CD4-positive, CD25-positive, alpha-beta regulatory T cell (primary cell): ENCODE data around the gene PRDX1. TPM values are rescaled to one million over a fixed set of nuclear protein-coding genes. Genes with fewer than 3 reads are reported as not detected.
A peak's percentile ranks its signal among the peaks of the same experiment; 100 is the strongest.

ENCODE experiments used
- ATAC-seq, 2 donors: fragments of 150-1000 bp; cut with Tn5 transposase; one replicate each; pipeline ENCODE4 v1.10.0; 2021; ENCODE audit warnings: low read depth in 2 of 2, moderate number of reproducible peaks in 2 of 2, moderate library complexity in 1 of 2
- DNase-seq, 3 donors: peaks; one replicate each; pipeline versions ENCODE4 v3.0.0 to v3.0.0-alpha.2; 2012 to 2022; ENCODE audit warnings: mixed read lengths in 1 of 3
- H3K27ac ChIP-seq: one replicate; pipeline ENCODE4 v1.7.0; 2013; ENCODE audit warnings: mild to moderate bottlenecking, low read length; ENCODE audit not compliant: insufficient read depth, poor library complexity, severe bottlenecking
- H3K27me3 ChIP-seq: one replicate; pipeline ENCODE4 v1.7.0; 2013; ENCODE audit warnings: low read length; ENCODE audit not compliant: control insufficient read depth, insufficient read depth
- H3K36me3 ChIP-seq: one replicate; pipeline ENCODE4 v1.7.0; 2013; ENCODE audit warnings: mild to moderate bottlenecking, low read length, moderate library complexity; ENCODE audit not compliant: control insufficient read depth, insufficient read depth
- H3K4me1 ChIP-seq: 2 replicates; pipeline ENCODE4 v1.7.0; 2013; ENCODE audit warnings: mild to moderate bottlenecking, low read length; ENCODE audit not compliant: insufficient read depth, control insufficient read depth, poor library complexity, severe bottlenecking
- H3K4me3 ChIP-seq: one replicate; pipeline ENCODE4 v1.7.0; 2013; ENCODE audit warnings: low read depth, mild to moderate bottlenecking, low read length, moderate library complexity
- H3K9me3 ChIP-seq, 2 experiments: 1 replicate in 1 of 2; 2 replicates in 1 of 2; pipeline ENCODE4 v1.7.0; 2013; ENCODE audit warnings: low read length in 2 of 2, mild to moderate bottlenecking in 1 of 2, moderate library complexity in 1 of 2; ENCODE audit not compliant: control insufficient read depth in 2 of 2
- H3K27ac Mint-ChIP-seq, 3 donors: one replicate each; pipeline ENCODE4 v1.8.0; 2020 to 2022; ENCODE audit warnings: mild to moderate bottlenecking in 3 of 3, mixed read lengths in 3 of 3, moderate library complexity in 2 of 3
- H3K27me3 Mint-ChIP-seq: one replicate; pipeline ENCODE4 v1.8.0; 2022; ENCODE audit warnings: mild to moderate bottlenecking, mixed read lengths
- H3K36me3 Mint-ChIP-seq: one replicate; pipeline ENCODE4 v1.8.0; 2020; ENCODE audit warnings: mixed read lengths
- H3K4me1 Mint-ChIP-seq, 4 donors: one replicate each; pipeline ENCODE4 v1.8.0; 2020 to 2022; ENCODE audit warnings: mixed read lengths in 4 of 4, mild to moderate bottlenecking in 1 of 4
- H3K4me3 Mint-ChIP-seq, 4 donors: one replicate each; pipeline ENCODE4 v1.8.0; 2020 to 2022; ENCODE audit warnings: mild to moderate bottlenecking in 4 of 4, mixed read lengths in 4 of 4, moderate library complexity in 3 of 4
- H3K9me3 Mint-ChIP-seq, 7 donors: one replicate each; pipeline ENCODE4 v1.8.0; 2020 to 2022; ENCODE audit warnings: mixed read lengths in 7 of 7, mild to moderate bottlenecking in 3 of 7, moderate library complexity in 2 of 7
- polyA plus RNA-seq, 4 donors: library from polyadenylated mRNA; unstranded; fragments of 300-500 nt; fragmentation: Illumina TruSeq; gene quantifications; one replicate each; pipeline ENCODE4 v1.2.3, GENCODE V29; 2021
- total RNA-seq: library from RNA; stranded (reverse); gene quantifications from one replicate; pipeline ENCODE4 v1.2.3, GENCODE V29; 2022

PRDX1 gene
- total RNA-seq (96.7 TPM), polyA plus RNA-seq (100 to 1,000 TPM; 287 to 384 (median 351) TPM)

DNA sequence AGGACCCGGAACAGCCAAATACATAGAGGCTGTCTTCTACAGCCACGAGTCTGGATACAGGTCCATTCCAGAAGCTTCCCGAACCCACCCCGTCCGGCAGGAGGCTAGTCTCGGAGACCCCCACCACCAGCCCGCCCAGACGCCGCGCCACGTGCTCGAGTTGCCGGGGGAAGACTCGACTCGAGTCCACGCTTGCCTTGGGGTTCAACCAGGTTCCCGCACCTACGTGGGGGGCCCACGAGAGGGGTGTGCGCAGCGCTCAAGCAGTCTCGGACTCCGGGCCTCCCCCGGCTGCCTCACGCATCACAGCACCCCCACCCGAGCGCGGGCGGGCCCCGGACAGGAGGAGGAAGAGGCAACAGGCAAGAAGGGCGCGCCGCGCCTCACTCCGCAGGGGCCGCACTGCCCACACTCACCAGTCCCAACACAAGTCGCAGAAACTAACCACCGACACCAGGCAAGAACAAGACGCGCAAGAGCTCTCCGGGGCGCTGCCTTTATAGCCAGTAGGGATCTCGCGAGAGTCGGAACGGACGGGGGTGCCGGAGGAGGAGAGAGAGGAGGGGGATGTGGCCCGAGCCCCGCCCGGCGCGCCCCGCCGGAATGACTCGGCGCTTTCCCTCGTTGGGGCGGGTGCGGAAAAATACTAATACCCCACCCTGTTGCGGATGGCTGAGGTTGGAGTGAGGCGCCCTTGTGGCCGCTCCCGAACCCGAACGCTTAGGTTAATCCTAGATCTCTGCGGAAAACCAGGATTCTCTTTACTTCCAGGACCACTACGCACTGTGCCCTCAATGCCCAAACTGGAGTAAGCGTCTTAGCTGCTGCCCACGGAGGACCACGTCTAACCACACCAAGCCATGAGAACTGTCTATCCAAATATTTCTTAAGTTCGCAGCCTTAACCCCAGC lies at the start of gene PRDX1:
Gene PRDX1, minus strand, starts transcription at position 472 of the 911 bp plus-strand sequence. CDS start 2,841 bp downstream, outside the sequence.
- H3K9me3 Mint-ChIP-seq, result no peaks in the 10 kb centered on the region
- Histone ChIP-seq H3K4me3 (peak within 1 kb of the TSS; percentile 77), H3K27me3 (no peaks in the 10 kb centered on the region), H3K9me3 (no peaks in the 10 kb centered on the region), H3K27ac (peak within 1 kb of the TSS; percentile 78), H3K4me1 (peaks cover 32% of the 10 kb centered on the region), H3K36me3 (peaks cover 7% of the 10 kb centered on the region)
- H3K27ac Mint-ChIP-seq, result peak within 1 kb of the TSS; percentile 88 to 99 (median 91)
- peaks cover 5% of the 10 kb centered on the region for H3K27me3 Mint-ChIP-seq
- ATAC-seq (peak; percentile 88 to 90), DNase-seq (peak; percentile 91 to 97 (median 95))
- H3K4me3 Mint-ChIP-seq, result peak within 1 kb of the TSS; percentile 90 to 97 (median 94)
- peaks cover under 1% of the 10 kb centered on the region for H3K36me3 Mint-ChIP-seq
- peaks cover 15 to 41% (median 27%) of the 10 kb centered on the region in 4 donors for H3K4me1 Mint-ChIP-seq

DNA sequence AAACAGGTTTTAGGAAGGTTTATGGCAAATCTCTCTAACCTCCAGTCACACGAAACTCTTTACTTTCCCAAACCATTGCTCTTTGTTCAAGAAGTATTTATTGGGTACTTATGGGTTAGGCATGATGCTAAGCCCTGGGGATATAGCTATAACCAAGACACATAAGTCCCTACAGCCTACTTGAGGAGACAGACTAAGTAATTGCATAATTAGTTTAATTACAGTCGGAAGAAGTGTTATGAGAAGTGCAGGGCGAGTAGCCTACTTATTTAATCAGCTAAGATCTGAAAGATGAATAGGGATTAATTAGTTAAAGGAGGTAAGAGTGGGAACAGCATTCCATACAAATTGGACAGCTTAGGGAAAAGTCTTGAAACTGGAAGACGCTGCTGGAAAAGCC lies 48.9 kb upstream of the PRDX1 start:
- Histone ChIP-seq H3K4me1 (no peaks in the 10 kb centered on the region), H3K4me3 (no peak overlapping the region), H3K27me3 (no peaks in the 10 kb centered on the region), H3K9me3 (no peaks in the 10 kb centered on the region), H3K27ac (no peak overlapping the region), H3K36me3 (peaks cover 22% of the 10 kb centered on the region)
- ATAC-seq (no peak), DNase-seq (no peak)
- no peak overlapping the region for H3K27ac Mint-ChIP-seq
- H3K4me3 Mint-ChIP-seq, result no peak overlapping the region
- H3K4me1 Mint-ChIP-seq, result peaks cover 0 to 3% (median under 1%) of the 10 kb centered on the region in 4 donors
- peaks cover 32% of the 10 kb centered on the region for H3K36me3 Mint-ChIP-seq
- no peaks in the 10 kb centered on the region for H3K27me3 Mint-ChIP-seq
- H3K9me3 Mint-ChIP-seq, result no peaks in the 10 kb centered on the region

DNA sequence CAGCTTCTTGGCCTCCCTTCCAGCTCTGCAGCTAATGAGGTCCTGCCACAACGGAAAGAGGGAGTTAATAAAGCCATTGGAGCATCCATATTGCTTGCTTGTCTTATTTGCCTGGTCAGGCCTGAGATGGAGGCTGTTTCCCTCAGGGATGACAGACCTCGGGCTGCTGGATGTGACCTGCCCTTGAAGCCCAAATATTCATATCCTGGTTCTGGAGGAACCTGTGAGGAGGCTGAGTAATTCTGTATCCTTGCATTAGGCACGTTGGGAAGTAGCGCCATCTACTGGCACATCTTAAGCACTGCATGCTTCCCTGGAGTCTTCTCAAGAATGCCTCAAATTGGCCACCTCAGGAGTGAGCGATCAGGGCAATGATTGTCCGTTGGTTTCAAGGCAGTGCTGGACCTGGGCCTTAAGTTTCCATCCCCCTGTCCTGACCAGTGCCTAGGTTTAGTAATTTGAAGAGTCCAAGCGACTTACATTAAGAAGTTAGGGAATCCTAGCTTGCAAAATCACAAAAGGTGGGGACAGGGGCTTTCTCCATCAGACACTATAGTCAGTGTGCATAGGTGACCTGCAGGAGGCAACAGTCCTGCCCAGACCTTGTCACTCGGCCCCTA lies 48.4 kb upstream of the PRDX1 start:
- H3K36me3 Mint-ChIP-seq, result peaks cover 32% of the 10 kb centered on the region
- no peak overlapping the region for H3K4me3 ChIP-seq
- H3K4me3 Mint-ChIP-seq, result no peak overlapping the region
- H3K4me1 ChIP-seq, result no peaks in the 10 kb centered on the region
- H3K36me3 ChIP-seq, result peaks cover 22% of the 10 kb centered on the region
- peak; percentile 54 to 82 (median 73) for DNase-seq
- no peaks in the 10 kb centered on the region for H3K27me3 ChIP-seq
- H3K9me3 ChIP-seq, result no peaks in the 10 kb centered on the region
- no peaks in the 10 kb centered on the region for H3K27me3 Mint-ChIP-seq
- peak overlapping the region in 2 of 3 donors; percentile 56 to 74 for H3K27ac Mint-ChIP-seq
- no peaks in the 10 kb centered on the region for H3K9me3 Mint-ChIP-seq
- H3K27ac ChIP-seq, result no peak overlapping the region
- peaks cover 0 to 3% (median under 1%) of the 10 kb centered on the region in 4 donors for H3K4me1 Mint-ChIP-seq
- ATAC-seq, result peak; percentile 85 to 90

DNA sequence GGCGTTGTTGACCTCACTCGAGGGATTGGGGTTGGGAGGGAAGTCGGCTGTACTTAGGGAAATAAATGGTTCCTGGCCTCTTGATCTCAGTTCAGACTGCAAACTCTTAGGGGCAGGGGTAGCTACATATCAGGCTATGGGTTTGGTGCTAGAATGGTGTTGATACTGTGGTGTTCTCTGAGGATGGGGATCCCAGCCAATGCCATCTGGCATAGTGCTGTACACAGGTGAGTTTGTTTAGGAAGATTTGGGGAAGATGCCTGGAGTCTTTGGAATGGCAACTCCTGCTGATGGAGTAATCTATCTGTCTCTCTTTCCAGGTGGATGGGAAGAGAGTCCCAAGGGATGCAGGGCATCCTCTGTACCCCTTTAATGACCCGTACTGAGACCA lies 47.9 kb upstream of the PRDX1 start:
- Mint-ChIP-seq H3K4me1 (peaks cover 0 to 3% (median 1%) of the 10 kb centered on the region in 4 donors), H3K27me3 (no peaks in the 10 kb centered on the region), H3K9me3 (no peaks in the 10 kb centered on the region), H3K4me3 (no peak overlapping the region), H3K27ac (peak overlapping the region in 2 of 3 donors; percentile 28 to 74), H3K36me3 (peaks cover 32% of the 10 kb centered on the region)
- ATAC-seq (no peak), DNase-seq (no peak)
- Histone ChIP-seq H3K36me3 (peaks cover 22% of the 10 kb centered on the region), H3K4me3 (no peak overlapping the region), H3K27ac (no peak overlapping the region), H3K27me3 (no peaks in the 10 kb centered on the region), H3K4me1 (no peaks in the 10 kb centered on the region), H3K9me3 (no peaks in the 10 kb centered on the region)

DNA sequence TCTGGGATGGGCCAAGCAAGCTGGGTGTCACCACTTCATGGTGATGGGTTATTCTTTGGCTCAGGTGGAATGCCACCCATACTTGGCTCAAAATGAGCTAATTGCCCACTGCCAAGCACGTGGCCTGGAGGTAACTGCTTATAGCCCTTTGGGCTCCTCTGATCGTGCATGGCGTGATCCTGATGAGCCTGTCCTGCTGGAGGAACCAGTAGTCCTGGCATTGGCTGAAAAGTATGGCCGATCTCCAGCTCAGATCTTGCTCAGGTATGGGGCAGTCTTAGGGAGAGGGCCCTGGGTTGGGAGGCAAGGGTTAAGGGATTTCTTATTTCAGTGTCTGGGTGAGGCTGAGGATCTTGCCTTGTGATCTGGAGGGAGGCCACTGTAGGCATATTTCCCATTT lies 46.7 kb upstream of the PRDX1 start:
- H3K4me1 ChIP-seq, result no peaks in the 10 kb centered on the region
- Mint-ChIP-seq H3K36me3 (peaks cover 35% of the 10 kb centered on the region), H3K4me1 (peaks cover 0 to 5% (median 2%) of the 10 kb centered on the region in 4 donors), H3K4me3 (no peak overlapping the region), H3K9me3 (no peaks in the 10 kb centered on the region), H3K27me3 (no peaks in the 10 kb centered on the region), H3K27ac (no peak overlapping the region)
- DNase-seq, result no peak
- H3K9me3 ChIP-seq, result no peaks in the 10 kb centered on the region
- no peaks in the 10 kb centered on the region for H3K27me3 ChIP-seq
- H3K27ac ChIP-seq, result no peak overlapping the region
- ATAC-seq, result no peak
- peaks cover 30% of the 10 kb centered on the region for H3K36me3 ChIP-seq
- H3K4me3 ChIP-seq, result no peak overlapping the region

DNA sequence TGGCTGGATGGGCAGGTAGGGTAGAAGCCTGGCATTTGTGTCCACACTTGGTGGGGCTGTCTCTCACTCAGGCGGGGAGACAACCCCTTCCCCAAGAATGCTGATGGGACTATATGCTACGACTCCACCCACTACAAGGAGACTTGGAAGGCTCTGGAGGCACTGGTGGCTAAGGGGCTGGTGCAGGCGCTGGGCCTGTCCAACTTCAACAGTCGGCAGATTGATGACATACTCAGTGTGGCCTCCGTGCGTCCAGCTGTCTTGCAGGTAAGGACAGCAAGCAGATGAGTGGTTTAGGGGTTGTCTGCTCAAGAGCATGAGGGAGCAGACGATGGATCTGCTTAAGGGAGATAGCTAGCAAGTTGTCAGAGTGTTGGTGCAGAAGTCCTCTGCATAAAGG lies 46.2 kb upstream of the PRDX1 start:
- no peaks in the 10 kb centered on the region for H3K27me3 Mint-ChIP-seq

DNA sequence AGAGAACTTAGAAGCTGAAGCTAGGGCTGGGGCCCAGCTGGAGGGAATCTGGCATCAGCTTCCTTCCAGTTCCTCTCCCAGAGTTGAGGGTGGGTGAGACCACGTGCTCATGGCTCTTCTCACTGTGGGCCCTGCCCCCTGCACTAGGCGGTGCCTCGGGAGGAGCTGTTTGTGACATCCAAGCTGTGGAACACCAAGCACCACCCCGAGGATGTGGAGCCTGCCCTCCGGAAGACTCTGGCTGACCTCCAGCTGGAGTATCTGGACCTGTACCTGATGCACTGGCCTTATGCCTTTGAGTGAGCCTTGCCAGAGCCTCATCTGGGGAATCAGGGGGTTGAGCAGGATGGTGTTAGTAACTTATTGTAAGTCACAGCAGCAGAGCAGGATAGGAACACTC lies 45.0 kb upstream of the PRDX1 start:
- Histone ChIP-seq H3K4me1 (no peaks in the 10 kb centered on the region), H3K27ac (no peak overlapping the region), H3K9me3 (no peaks in the 10 kb centered on the region), H3K36me3 (peaks cover 34% of the 10 kb centered on the region), H3K27me3 (no peaks in the 10 kb centered on the region), H3K4me3 (no peak overlapping the region)
- H3K36me3 Mint-ChIP-seq, result peaks cover 39% of the 10 kb centered on the region
- H3K9me3 Mint-ChIP-seq, result no peaks in the 10 kb centered on the region
- DNase-seq (no peak), ATAC-seq (no peak)
- H3K27ac Mint-ChIP-seq, result peak overlapping the region in 1 of 3 donors; percentile 5
- H3K27me3 Mint-ChIP-seq, result no peaks in the 10 kb centered on the region
- H3K4me3 Mint-ChIP-seq, result no peak overlapping the region
- peaks cover 0 to 5% (median 2%) of the 10 kb centered on the region in 4 donors for H3K4me1 Mint-ChIP-seq

More for the DNA sequence above, 46.2 kb upstream of the PRDX1 start:
- H3K36me3 ChIP-seq, result peaks cover 30% of the 10 kb centered on the region
- DNase-seq (no peak), ATAC-seq (no peak)
- no peak overlapping the region for H3K4me3 ChIP-seq
- H3K4me1 ChIP-seq, result no peaks in the 10 kb centered on the region
- Mint-ChIP-seq H3K4me3 (no peak overlapping the region), H3K4me1 (peaks cover 0 to 5% (median 2%) of the 10 kb centered on the region in 4 donors), H3K27ac (no peak overlapping the region), H3K9me3 (no peaks in the 10 kb centered on the region), H3K36me3 (peaks cover 35% of the 10 kb centered on the region)
- no peak overlapping the region for H3K27ac ChIP-seq
- H3K9me3 ChIP-seq, result no peaks in the 10 kb centered on the region
- H3K27me3 ChIP-seq, result no peaks in the 10 kb centered on the region
